Mesenchymal stem cell (in vitro differentiated cells and primary cell): ENCODE data around the gene CANT1.

Experiments
- DNase-seq: peaks from one replicate; pipeline ENCODE4 v3.0.0-alpha.2; 2013
- H2AFZ ChIP-seq: one replicate; pipeline ENCODE4 v1.6.1; 2013; ENCODE audit warnings: low read depth, mild to moderate bottlenecking, control low read depth, inconsistent platforms, low read length, moderate library complexity
- H2AK5ac ChIP-seq: 2 replicates; pipeline ENCODE4 v1.6.1; 2013; ENCODE audit warnings: low read length, moderate library complexity, mild to moderate bottlenecking, inconsistent platforms; ENCODE audit not compliant: severe bottlenecking
- H2BK120ac ChIP-seq: one replicate; pipeline ENCODE4 v1.6.1; 2013; ENCODE audit warnings: low read depth, mild to moderate bottlenecking, inconsistent platforms, low read length, moderate library complexity
- H2BK12ac ChIP-seq, 2 experiments: one replicate each; pipeline ENCODE4 v1.6.1; 2013; ENCODE audit warnings: inconsistent platforms in 2 of 2, low read length in 2 of 2, mild to moderate bottlenecking in 2 of 2, moderate library complexity in 2 of 2, control low read depth in 1 of 2
- H2BK15ac ChIP-seq: one replicate; pipeline ENCODE4 v1.6.1; 2013; ENCODE audit warnings: mild to moderate bottlenecking, low read depth, inconsistent platforms; ENCODE audit not compliant: poor library complexity, severe bottlenecking
- H2BK5ac ChIP-seq: 2 replicates; pipeline ENCODE4 v1.6.1; 2013; ENCODE audit warnings: low read depth, mild to moderate bottlenecking, low read length, control low read depth, inconsistent platforms; ENCODE audit not compliant: poor library complexity, severe bottlenecking
- H3K14ac ChIP-seq, 2 experiments: one replicate each; pipeline ENCODE4 v1.6.1; 2013; ENCODE audit warnings: inconsistent platforms in 2 of 2, low read length in 2 of 2, control low read depth in 1 of 2, mild to moderate bottlenecking in 1 of 2, moderate library complexity in 1 of 2
- H3K18ac ChIP-seq, 2 experiments: one replicate each; pipeline ENCODE4 v1.6.1; 2013; ENCODE audit warnings: inconsistent platforms in 2 of 2, low read length in 2 of 2, control low read depth in 1 of 2, low read depth in 1 of 2, mild to moderate bottlenecking in 1 of 2
- H3K23ac ChIP-seq, 2 experiments: one replicate each; pipeline ENCODE4 v1.6.1; 2013; ENCODE audit warnings: inconsistent platforms in 2 of 2, low read length in 2 of 2, mild to moderate bottlenecking in 2 of 2, moderate library complexity in 2 of 2, control low read depth in 1 of 2
- H3K27ac ChIP-seq: 2 replicates; pipeline ENCODE4 v1.5.1; 2013; ENCODE audit warnings: mild to moderate bottlenecking, moderate library complexity, low read length, control low read depth, inconsistent platforms; ENCODE audit not compliant: poor library complexity, severe bottlenecking
- H3K27me3 ChIP-seq, 2 experiments: 2 replicates each; pipeline versions ENCODE4 v1.6.1 to v1.7.0; 2013; ENCODE audit warnings: low read length in 2 of 2, mild to moderate bottlenecking in 2 of 2, moderate library complexity in 2 of 2, control low read depth in 1 of 2, inconsistent platforms in 1 of 2; ENCODE audit not compliant: control insufficient read depth in 1 of 2, insufficient read depth in 1 of 2
- H3K36me3 ChIP-seq, 2 experiments: 2 replicates each; pipeline versions ENCODE4 v1.6.1 to v1.7.0; 2013; ENCODE audit warnings: low read length in 2 of 2, control low read depth in 1 of 2, inconsistent platforms in 1 of 2, low read depth in 1 of 2, mild to moderate bottlenecking in 1 of 2; ENCODE audit not compliant: insufficient read depth in 2 of 2, control insufficient read depth in 1 of 2
- H3K4ac ChIP-seq, 2 experiments: one replicate each; pipeline ENCODE4 v1.6.1; 2013; ENCODE audit warnings: inconsistent platforms in 2 of 2, low read length in 2 of 2, mild to moderate bottlenecking in 2 of 2, moderate library complexity in 2 of 2, control low read depth in 1 of 2, low read depth in 1 of 2
- H3K4me1 ChIP-seq: 2 replicates; pipeline ENCODE4 v1.6.1; 2013; ENCODE audit warnings: low read depth, low read length, control low read depth; ENCODE audit not compliant: control insufficient read depth, insufficient read depth
- H3K4me2 ChIP-seq: 2 replicates; pipeline ENCODE4 v1.6.1; 2013; ENCODE audit warnings: low read length, mild to moderate bottlenecking, inconsistent platforms; ENCODE audit not compliant: poor library complexity, severe bottlenecking
- H3K4me3 ChIP-seq, 2 experiments: 2 replicates each; pipeline versions ENCODE4 v1.5.1 to v1.7.0; 2013; ENCODE audit warnings: low read length in 2 of 2, mild to moderate bottlenecking in 2 of 2, control low read depth in 1 of 2, low read depth in 1 of 2; ENCODE audit not compliant: insufficient read depth in 1 of 2
- H3K79me1 ChIP-seq: replicated peaks from 2 replicates; pipeline ENCODE4 v1.6.1; 2013; ENCODE audit warnings: mild to moderate bottlenecking, control low read depth, low read length, inconsistent platforms; ENCODE audit not compliant: poor library complexity, severe bottlenecking
- H3K9ac ChIP-seq: 2 replicates; pipeline ENCODE4 v1.7.0; 2013; ENCODE audit warnings: mild to moderate bottlenecking, low read length, moderate library complexity
- H3K9me3 ChIP-seq: 2 replicates; pipeline ENCODE4 v1.7.0; 2013; ENCODE audit warnings: mild to moderate bottlenecking, low read length; ENCODE audit not compliant: control insufficient read depth
- H4K8ac ChIP-seq: one replicate; pipeline ENCODE4 v1.6.1; 2013; ENCODE audit warnings: inconsistent platforms, mild to moderate bottlenecking, low read length, moderate library complexity
- H4K91ac ChIP-seq: one replicate; pipeline ENCODE4 v1.6.1; 2013; ENCODE audit warnings: mild to moderate bottlenecking, low read length, inconsistent platforms
- WGBS: methylation state at CpG from one replicate; pipeline ENCODE4 v1.1.7; 2013; ENCODE audit warnings: mixed read lengths; 5-methylcytosine and 5-hydroxymethylcytosine counted together

CANT1 gene

GRCh38 chr17:78944026-78944425, 65.5 kb downstream of the CANT1 start:
- 83% methylated on average over 5 of the region's 7 CpGs for WGBS
- DNase-seq, result no peak
- no peak overlapping the region for H4K8ac ChIP-seq
- H3K9ac ChIP-seq, result no peak overlapping the region
- H3K79me1 ChIP-seq, result no peaks in the 10 kb centered on the region
- peaks cover 0 to 3% of the 10 kb centered on the region in 2 experiments for H3K27me3 ChIP-seq
- H2BK120ac ChIP-seq, result no peak overlapping the region
- H3K14ac ChIP-seq, result no peak overlapping the region
- no peak overlapping the region for H3K18ac ChIP-seq
- no peak overlapping the region for H4K91ac ChIP-seq
- H2BK5ac ChIP-seq, result no peak overlapping the region
- no peak overlapping the region for H2AFZ ChIP-seq
- H3K9me3 ChIP-seq, result no peaks in the 10 kb centered on the region
- no peak overlapping the region for H3K4me3 ChIP-seq
- H3K36me3 ChIP-seq, result no peaks in the 10 kb centered on the region
- H3K27ac ChIP-seq, result no peak overlapping the region
- H2BK15ac ChIP-seq, result no peak overlapping the region
- H3K4me2 ChIP-seq, result no peak overlapping the region
- no peak overlapping the region for H3K4ac ChIP-seq
- no peak overlapping the region for H3K23ac ChIP-seq
- no peak overlapping the region for H2AK5ac ChIP-seq
- H3K4me1 ChIP-seq, result peaks cover 33% of the 10 kb centered on the region
- H2BK12ac ChIP-seq, result no peak overlapping the region
